GM18870 (cell line): Measurements from ENCODE around the gene CMC1.
A peak's percentile ranks its signal among the peaks of the same experiment; 100 is the strongest.
"Not testable (repeated sequence)": the region's sequence is repeated elsewhere in the genome, so short reads cannot be mapped to it uniquely, and the experiment has no call there.

ENCODE experiments used
- ATAC-seq: cut with Tn5 transposase; IDR thresholded peaks from one replicate; pipeline ENCODE4 v1.9.1; 2021; ENCODE audit warnings: moderate library complexity; ENCODE audit not compliant: unreplicated experiment

Gene CMC1

GRCh38 chr3:28243424-28244106 lies 2.1 kb downstream of the CMC1 start:
- no peak for ATAC-seq

GRCh38 chr3:28244491-28244890 lies 3.1 kb downstream of the CMC1 start:
- no peak for ATAC-seq

GRCh38 chr3:28247286-28247685 lies 5.9 kb downstream of the CMC1 start:
- ATAC-seq = no peak

GRCh38 chr3:28250999-28251398 lies 9.6 kb downstream of the CMC1 start:
- ATAC-seq = no peak

GRCh38 chr3:28252001-28252431 lies 10.6 kb downstream of the CMC1 start:
- no peak for ATAC-seq

- no peak for ATAC-seq
Observed at GRCh38 chr3:28253040-28253715, 11.8 kb downstream of the CMC1 start.

- ATAC-seq = no peak
Observed at GRCh38 chr3:28262001-28262400, 20.6 kb downstream of the CMC1 start.

GRCh38 chr3:28265641-28266040 lies 24.2 kb downstream of the CMC1 start:
- no peak for ATAC-seq

GRCh38 chr3:28267984-28268849 lies 26.8 kb downstream of the CMC1 start:
- no peak for ATAC-seq

GRCh38 chr3:28268989-28269388 lies 27.6 kb downstream of the CMC1 start:
- ATAC-seq = no peak

GRCh38 chr3:28269884-28270283 lies 28.5 kb downstream of the CMC1 start:
- ATAC-seq = not testable (repeated sequence)

- ATAC-seq = no peak
Observed at GRCh38 chr3:28273837-28274236, 32.4 kb downstream of the CMC1 start.

GRCh38 chr3:28278918-28279317 lies 37.5 kb downstream of the CMC1 start:
- ATAC-seq = no peak

- no peak for ATAC-seq
Observed at GRCh38 chr3:28279770-28280169, 38.4 kb downstream of the CMC1 start.

GRCh38 chr3:28280781-28281180 lies 39.4 kb downstream of the CMC1 start:
- ATAC-seq = no peak

- peak; percentile 84 for ATAC-seq
Observed at GRCh38 chr3:28286595-28286994, 45.2 kb downstream of the CMC1 start.

- ATAC-seq = no peak
Observed at GRCh38 chr3:28287046-28287445, 45.6 kb downstream of the CMC1 start.

GRCh38 chr3:28290863-28291300 lies 49.5 kb downstream of the CMC1 start:
- no peak for ATAC-seq

GRCh38 chr3:28291577-28291976 lies 50.2 kb downstream of the CMC1 start:
- ATAC-seq = no peak

GRCh38 chr3:28292622-28293021 lies 51.2 kb downstream of the CMC1 start:
- no peak for ATAC-seq

- no peak for ATAC-seq
Observed at GRCh38 chr3:28294667-28295413, 53.4 kb downstream of the CMC1 start.
